Tibial nerve (tissue), 4 donors: ENCODE measurements around the gene AHRR.

ENCODE experiments used
- EP300 ChIP-seq, 2 donors: sonication (generic); formaldehyde crosslinking; IDR thresholded peaks; one replicate each; pipeline ENCODE4 v1.6.1; 2017; ENCODE audit warnings: antibody characterized with exemption in 2 of 2, mild to moderate bottlenecking in 1 of 2
- POLR2A ChIP-seq, 2 donors: fragments of 450-650 bp; IDR thresholded peaks; one replicate each; pipeline ENCODE4 v1.6.1; 2017; ENCODE audit warnings: antibody characterized with exemption in 2 of 2, mild to moderate bottlenecking in 2 of 2, moderate library complexity in 2 of 2
- TF ChIP-seq, protein P1 (sequence below), 5 experiments: fragments of 200-600 bp in 3 of 5; fragments of 450-650 bp in 2 of 5; sonication (generic) in 3 of 5; IDR thresholded peaks; one replicate each; pipeline ENCODE4 v1.5.1; 2016 to 2019; ENCODE audit warnings: antibody characterized with exemption in 5 of 5, mild to moderate bottlenecking in 3 of 5, moderate library complexity in 2 of 5

DNA sequence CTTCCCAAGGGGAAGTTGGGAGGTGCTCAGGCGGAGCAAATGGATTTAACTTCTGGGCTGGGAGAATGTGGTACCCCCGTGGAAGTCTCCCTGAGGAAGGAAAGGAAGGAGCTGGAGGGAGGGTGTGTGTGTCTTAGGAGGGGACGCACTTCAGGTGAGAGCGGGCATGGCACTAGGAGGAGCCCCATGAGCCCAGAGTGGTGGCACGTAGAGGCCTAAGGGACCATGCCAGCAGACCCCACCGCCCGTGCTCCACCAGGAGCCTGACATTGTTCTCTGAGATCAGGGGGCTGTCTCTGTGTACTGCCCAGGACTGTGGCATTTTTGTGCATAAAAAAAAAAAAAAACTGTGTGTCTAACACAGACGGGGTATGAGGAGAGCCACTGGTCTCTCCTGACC lies 18.5 kb upstream of the AHRR start:
- TF ChIP-seq, protein P1, sequence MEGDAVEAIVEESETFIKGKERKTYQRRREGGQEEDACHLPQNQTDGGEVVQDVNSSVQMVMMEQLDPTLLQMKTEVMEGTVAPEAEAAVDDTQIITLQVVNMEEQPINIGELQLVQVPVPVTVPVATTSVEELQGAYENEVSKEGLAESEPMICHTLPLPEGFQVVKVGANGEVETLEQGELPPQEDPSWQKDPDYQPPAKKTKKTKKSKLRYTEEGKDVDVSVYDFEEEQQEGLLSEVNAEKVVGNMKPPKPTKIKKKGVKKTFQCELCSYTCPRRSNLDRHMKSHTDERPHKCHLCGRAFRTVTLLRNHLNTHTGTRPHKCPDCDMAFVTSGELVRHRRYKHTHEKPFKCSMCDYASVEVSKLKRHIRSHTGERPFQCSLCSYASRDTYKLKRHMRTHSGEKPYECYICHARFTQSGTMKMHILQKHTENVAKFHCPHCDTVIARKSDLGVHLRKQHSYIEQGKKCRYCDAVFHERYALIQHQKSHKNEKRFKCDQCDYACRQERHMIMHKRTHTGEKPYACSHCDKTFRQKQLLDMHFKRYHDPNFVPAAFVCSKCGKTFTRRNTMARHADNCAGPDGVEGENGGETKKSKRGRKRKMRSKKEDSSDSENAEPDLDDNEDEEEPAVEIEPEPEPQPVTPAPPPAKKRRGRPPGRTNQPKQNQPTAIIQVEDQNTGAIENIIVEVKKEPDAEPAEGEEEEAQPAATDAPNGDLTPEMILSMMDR (IDR thresholded peaks at IDR 0.05): no peak
- no peak for TF ChIP-seq EP300 (IDR thresholded peaks at IDR 0.05)
- TF ChIP-seq POLR2A (IDR thresholded peaks at IDR 0.05): no peak
